ENCODE data around the gene PRAMEF5. TPM values are rescaled to one million over a fixed set of nuclear protein-coding genes. Genes with fewer than 3 reads are reported as not detected.
"Not testable (repeated sequence)": the region's sequence is repeated elsewhere in the genome, so short reads cannot be mapped to it uniquely, and the experiment has no call there.

The PRAMEF5 gene
- total RNA-seq = not detected

DNA sequence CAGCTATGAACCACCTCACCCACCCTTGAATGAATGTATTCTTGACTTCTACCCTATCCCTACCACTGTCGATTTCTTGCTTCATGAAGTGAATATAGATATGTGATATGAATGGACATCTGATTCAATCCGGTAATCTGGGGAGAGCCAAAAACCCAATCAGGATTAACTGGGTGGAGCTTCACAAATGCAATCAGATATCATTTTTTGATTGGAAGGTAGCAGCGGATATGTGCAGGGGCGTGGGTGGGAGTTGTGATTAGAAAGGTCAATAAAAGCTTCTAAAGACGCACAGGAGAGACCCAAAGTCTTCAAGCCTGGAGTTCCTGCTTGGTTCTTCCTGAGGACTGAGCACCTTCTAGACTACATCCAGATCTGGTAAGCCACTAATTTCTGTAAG is at the start of gene PRAMEF5:
Gene PRAMEF5, plus strand, starts transcription at position 301 of the 400 bp plus-strand sequence. CDS start 5,071 bp downstream, outside the sequence.
- ATAC-seq = not testable (repeated sequence)

DNA sequence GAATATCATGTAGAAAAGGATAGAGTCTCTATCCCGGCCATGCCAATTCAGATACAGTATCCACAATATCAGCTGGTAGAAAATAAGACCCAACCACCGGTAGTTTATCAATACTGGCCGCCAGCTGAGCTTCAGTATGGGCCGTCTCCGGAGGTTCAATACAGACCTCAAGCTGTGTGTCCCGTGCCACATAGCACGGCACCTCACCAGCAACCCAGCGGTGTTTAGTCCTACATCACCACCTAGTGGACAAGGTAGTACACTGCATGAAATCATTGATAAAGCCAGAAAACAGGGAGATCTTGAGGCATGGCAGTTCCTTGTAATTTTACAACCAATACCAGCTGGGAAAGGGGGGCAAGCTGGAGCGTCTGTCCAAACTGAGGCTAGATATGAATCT is 45.3 kb upstream of the PRAMEF5 start:
- not testable (repeated sequence) for ATAC-seq

DNA sequence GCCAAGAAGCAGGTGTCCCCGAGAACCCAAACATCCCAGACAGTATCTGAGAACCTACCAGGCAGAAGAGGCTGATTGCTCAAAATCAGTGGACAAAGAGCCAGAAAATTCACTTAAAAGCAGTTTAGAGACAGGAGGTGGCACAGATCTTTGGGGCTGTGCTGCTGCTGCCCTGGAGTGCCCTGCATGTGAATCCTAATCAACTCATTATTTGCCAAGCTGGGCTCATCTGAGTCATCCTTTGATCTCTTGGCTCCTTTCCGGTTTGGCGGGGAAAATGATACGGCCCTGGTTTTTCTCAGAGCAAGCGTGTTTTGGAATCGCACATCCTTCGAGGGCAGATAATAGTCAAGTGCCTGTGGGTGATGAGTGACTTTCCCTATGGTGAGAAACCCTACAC is 37.4 kb upstream of the PRAMEF5 start:
- not testable (repeated sequence) for ATAC-seq

DNA sequence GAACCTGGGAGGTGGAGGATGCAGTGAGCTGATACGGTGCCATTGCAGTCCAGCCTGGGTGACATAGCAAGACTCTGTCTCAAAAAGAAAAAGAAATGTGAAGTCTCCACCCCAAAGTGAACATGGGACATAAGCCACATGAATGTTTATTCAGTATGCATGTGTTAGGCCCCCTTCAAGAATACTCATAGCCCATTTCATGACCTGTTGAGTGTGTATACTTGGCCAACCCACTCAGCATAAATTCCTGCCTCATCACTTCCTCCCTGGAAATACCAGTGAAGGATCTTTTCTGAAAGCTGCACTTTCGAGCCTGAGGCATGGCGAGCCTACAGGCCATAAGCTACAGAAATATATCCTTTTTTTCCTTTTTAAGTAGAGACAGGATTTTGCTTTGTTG is 34.8 kb upstream of the PRAMEF5 start:
- not testable (repeated sequence) for ATAC-seq

DNA sequence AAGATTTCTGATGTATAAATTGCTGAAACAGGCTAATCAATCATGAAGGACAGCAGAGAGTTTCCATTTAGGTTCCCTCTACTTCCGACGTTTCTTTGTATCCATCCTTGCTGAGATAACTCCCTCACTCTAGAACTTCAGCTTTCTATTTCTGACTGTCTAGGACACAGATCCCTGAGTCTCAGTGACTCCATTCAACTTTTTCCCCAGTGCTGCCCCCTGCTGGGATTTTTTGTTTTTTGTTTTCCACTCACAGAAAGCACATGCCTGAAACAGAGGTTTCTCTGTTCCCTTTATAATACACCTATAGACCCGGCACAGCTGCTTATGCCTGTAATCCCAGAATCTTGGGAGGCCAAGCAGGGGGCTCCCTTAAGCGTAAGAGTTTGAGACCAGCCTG is 31.2 kb upstream of the PRAMEF5 start:
- ATAC-seq = not testable (repeated sequence)

DNA sequence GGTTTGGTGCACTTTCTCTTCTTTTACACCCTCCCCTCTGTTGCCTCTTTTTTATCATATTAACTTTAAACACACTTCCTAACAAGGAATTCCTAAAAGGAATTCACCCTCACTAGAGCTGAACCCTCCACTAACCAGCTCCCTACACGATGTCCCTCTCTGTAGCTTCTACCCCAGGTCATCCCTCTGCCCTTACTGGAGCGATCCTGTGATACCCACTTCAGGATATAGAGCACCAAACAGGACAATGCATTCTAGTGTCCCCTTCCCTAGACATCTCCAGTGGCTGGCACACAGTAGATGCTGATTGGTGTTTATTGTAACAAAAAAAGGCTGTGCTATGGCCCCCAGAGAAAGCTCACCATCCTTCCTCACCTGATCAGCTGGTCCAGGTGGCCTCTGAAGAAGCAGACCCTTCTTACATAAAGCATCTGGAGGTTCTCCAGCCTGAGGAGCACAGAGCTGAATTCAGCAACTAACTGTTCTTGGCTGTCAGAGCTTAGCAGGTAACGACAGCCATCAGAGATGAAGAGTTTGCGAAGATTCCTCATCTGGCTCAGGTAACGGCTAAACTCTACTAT is 29.4 kb upstream of the PRAMEF5 start:
- peak; percentile 22 for ATAC-seq

DNA sequence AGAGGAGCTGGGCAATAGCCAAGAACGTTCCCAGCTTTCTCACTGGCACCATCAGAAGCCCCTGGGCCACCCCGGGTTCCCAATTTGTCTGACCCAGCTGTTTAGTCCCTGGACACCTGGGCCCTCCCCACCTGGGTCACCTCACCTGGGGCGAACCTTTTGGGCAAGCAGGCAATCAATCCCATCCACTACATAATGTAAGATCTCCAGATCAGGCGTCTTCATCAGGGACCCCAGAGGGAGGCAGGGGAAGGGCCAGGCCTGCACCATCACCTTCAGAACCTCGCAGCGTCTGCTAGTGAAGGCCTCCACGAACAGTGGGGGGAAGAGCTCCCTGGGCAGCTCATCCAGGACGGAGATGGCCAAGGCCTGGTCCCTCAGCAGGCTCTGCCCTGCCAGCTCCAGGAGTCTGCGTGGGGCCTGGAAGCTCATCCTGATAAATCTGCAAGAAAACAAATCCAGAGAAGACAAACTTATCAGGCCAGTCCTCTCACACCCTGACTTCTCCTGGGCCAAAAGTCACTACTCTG is 28.3 kb upstream of the PRAMEF5 start, which contains the start of gene PRAMEF18:
Gene PRAMEF18, minus strand, starts transcription at position 480 of the 530 bp plus-strand sequence. Its CDS starts 48 bp downstream, at position 432.
- ATAC-seq = not testable (repeated sequence)

DNA sequence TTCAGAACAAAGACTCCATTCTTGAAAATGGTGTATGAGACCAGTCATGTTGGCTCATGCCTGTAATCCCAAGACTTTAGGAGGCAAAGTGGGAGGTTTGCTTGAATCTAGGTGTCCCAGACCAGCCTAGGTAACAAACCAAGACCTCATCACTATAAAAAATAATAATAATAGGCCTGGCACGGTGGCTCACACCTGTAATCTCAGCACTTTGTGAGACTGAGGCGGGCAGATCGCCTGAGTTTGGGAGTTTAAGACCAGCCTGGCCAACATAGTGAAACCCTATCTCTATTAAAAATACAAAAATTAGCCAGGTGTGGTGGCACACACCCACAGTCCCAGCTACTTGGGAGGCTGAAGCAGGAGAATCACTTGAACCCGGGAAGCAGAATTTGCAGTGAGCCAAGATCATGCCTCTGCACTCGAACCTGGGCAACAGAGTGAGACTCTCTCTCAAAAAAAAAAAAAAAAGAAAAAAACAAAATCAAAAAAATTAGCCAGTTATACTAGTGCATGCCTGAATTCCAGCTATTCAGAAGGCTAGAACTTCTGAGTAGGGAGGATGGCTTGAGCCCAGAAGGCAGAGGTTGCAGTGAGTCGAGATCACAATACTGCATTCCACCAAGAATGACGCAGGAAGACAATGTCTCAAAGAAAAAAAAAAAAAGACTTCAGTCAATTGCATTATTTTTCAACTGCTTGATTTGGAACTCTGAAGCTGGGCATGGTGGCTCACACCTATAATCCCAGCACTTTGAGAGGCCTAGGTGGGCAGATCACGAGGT is 26.5 kb upstream of the PRAMEF5 start:
- ATAC-seq = not testable (repeated sequence)

DNA sequence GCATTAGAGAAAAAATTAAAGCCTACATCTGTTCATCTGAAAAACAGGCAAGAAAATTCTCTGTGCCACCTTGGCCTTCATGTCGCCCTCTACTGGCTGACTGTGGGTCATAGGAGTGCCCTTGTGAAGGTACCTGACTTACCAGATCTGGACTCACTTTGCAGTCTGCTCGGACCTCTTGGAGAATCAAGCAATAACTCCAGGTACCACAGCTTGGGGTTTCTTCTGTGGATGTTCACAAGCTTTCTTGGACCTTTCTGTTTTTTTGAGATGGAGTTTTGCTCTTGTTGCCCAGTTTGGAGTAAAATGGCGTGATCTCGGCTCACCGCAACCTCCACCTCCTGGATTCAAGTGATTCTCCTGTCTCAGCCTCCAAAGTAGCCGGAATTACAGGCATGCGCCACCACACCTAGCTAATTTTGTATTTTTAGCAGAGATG is 25.6 kb upstream of the PRAMEF5 start:
- ATAC-seq = peak; percentile 40

DNA sequence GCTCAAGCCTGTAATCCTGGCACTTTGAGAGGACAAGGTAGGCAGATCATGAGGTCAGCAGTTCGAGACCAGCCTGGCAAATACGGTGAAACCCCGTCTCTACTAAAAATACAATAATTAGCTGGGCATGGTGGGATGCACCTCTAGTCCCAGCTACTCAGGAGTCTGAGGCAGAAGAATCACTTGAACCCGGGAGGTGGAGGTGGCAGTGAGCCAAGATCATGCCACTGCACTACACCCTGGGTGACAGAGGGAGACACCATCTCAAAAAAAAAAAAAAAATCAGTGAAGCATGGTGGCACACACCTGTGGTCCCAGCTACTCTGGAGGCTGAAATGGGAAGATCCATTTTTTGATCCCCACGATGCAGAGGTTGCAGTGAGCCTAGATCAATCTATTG is 23.9 kb upstream of the PRAMEF5 start:
- not testable (repeated sequence) for ATAC-seq

DNA sequence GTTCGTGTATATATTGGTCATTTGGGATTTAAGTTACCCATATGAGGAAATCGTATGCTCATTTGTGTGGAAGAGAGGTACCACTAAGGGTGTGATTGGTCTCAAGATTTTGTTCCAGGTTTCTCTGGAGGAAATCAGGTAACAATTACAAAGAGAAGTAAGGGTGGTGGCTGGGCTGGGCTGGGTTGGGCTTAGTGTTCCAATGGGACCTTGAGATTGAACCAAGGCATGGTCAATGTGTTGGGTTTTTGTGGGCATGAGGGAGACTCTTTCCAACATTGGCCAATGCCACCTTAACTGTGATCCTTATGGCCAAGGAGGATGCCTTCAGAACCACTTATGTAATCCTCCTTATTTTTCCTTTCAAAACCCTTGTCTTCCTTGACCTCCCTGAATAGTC is 23.4 kb upstream of the PRAMEF5 start:
- not testable (repeated sequence) for ATAC-seq

DNA sequence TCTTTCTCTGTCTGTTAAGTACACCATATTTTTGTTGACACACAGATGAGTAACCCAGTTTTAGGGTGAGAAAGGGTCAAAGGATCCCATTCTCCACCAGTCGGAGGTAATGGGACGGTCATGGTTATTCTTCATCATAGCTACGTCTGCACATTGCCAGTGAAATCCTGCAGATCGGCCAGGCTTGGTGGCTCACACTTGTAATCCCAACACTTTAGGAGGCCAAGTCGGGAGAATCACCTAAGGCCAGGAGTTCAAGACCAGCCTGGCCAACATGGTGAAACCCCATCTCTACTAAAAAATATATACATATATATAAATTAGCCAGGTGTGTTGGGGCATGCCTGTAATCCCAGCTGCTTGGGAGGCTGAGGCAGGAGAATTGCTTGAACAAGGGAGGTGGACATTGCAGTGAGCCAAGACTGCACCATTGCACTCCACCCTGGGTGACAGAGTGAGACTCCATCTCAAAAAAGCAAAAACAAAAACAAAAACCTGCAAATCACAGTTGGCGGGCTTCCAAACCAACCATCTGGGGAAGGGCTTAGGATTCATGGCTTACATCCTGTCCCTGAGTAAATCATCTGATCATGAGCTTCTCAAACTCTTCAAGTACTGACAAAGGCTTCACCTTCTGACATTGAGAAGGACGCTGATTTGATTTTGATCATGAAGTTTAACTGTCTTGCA is 22.8 kb upstream of the PRAMEF5 start:
- ATAC-seq = not testable (repeated sequence)

DNA sequence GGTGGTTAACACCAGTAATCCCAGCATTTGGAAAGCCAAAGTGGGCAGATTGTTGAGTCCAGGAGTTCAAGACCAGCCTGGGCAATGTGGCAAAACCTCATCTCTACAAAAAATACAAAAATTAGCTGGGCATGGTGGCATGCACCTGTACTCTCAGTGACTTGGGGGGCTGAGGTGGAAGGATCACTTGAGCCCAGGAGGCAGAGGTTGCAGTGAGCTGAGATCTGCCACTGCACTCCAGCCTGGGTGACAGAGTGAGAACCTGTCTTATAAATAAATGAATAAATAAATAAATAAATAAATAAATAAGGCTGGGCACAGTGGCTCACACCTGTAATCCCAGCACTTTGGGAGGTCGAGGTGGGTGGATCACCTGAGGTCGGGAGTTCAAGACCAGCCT is 21.9 kb upstream of the PRAMEF5 start:
- not testable (repeated sequence) for ATAC-seq

DNA sequence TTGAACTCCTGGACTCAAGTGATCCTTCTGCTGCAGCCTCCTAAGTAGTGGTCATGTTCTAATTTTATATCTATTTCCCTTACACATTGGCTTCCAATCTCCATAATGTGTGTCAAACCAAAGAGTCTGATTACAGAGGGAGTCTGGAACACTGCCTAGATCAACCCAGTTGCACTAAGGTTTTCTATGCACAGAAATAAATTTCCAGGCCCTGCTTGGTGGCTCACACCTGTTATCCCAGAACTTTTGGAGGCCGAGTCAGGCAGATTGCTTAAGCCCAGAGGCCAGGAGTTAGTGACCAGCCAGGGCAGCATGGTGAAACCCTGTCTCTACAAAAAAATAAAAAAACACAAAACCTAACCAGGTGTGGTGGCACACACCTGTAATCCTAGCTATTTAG is 19.9 kb upstream of the PRAMEF5 start:
- ATAC-seq = not testable (repeated sequence)

DNA sequence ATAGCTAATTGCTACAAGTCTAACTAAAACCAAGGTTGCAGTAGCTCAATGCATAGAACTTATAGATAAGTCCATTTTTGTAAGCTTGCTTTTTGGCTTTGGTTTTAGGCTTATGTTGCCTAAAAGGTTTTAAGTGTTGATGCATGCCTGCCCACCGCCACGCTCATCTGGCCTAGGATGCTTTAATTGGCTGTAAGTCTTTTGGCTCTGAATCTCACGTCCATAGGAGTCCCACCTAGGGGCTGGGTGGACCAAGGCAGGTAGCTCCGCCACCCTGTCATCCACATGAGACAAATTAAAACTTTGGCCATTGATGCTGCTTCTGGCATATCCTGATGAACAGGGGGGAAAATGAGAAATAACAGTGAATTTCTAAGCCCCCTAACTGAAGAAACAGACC is 16.4 kb upstream of the PRAMEF5 start:
- not testable (repeated sequence) for ATAC-seq

DNA sequence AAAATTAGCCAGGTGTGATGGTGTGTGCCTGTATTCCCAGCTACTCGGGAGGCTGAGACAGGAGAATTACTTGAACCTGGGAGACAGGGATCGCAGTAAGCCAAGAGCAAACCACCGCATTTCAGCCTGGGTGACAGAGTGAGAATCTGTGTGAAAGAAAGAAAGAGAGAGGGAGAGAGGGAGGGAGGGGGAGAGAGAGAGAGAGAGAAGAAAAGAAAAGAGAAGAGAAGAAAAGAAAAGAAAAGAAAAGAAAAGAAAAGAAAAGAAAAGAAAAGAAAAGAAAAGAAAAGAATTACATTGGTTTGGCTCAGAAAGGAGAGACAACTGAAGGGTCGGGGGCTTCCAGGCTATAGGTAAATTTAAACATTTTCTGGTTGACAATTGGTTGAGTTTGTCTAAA is 14.4 kb upstream of the PRAMEF5 start:
- not testable (repeated sequence) for ATAC-seq

DNA sequence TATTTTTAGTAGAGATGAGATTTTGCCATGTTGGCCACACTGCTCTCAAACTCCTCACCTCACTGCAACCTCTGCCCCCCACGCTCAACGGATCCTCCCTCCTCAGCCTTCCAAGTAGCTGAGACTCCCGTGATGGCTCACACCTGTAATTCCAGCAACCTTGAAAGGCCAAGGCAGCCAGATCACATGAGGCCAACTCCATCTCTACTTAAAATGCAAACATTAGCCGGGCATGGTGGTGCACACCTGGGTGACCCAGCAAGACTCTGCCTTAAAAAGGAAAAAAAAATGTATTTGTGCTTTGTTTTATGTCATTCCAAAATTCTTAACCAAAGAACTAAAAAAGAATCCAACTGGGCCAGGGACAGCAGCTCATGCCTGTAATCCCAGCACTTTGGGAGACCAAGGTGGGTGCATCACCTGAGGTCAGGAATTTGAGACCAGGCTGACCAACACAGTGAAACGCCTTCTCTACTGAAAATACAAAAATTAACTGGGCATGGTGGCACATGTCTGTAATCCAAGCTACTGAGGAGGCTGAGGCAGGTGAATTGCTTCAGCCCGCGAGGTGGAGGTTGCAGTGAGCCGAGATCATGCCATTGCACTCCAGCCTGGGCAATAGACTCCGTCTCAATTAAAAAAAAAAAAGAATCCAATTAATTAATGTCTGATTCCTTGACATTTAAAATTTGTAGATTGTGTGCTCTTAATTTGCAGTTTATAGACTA is 10.3 kb upstream of the PRAMEF5 start:
- ATAC-seq = not testable (repeated sequence)

DNA sequence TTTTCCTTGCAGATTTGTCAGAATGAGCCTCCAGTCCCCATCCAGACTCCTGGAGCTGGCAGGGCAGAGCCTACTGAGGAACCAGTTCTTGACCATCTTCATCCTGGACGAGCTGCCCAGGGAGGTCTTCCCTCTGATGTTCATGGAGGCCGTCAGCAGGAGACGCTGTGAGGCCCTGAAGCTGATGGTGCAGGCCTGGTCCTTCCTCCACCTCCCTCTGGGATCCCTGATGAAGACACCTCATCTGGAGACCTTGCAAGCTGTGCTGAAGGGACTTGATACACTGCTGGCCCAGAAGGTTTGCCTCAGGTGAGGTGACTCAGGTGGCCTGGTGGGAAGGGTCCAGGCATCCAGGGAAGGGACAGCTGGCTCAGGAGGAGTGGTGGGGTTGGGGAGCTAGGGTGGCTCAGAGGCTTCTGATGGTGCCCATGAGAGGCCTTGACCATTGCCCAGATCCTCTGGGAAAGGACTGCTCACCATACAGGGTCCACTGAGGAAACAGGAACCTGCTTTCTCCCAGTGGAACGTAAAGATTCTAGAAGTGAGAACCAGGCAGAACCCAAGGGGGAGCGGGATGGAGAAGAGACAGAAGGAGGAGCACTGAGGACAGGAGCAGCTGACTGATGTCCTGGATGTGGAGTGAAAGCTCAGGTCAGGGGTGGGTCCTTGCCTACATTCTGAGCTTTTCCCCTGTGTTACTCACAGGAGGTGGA is 8.0 kb upstream of the PRAMEF5 start:
- not testable (repeated sequence) for ATAC-seq

DNA sequence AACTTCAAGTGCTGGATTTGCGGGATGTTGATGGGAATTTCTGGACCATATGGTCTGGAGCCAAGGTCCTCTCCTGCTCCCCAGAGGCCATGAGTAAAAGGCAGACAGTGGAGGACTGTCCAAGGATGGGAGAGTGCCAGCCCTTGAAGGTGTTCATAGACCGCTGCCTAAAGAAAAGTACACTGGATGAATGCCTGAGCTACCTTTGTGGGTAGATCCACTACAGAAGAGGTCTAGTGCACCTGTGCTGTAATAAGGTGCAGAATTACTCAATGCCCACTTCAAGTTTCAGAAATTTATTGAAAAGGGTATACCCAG is 7.5 kb upstream of the PRAMEF5 start:
- not testable (repeated sequence) for ATAC-seq

DNA sequence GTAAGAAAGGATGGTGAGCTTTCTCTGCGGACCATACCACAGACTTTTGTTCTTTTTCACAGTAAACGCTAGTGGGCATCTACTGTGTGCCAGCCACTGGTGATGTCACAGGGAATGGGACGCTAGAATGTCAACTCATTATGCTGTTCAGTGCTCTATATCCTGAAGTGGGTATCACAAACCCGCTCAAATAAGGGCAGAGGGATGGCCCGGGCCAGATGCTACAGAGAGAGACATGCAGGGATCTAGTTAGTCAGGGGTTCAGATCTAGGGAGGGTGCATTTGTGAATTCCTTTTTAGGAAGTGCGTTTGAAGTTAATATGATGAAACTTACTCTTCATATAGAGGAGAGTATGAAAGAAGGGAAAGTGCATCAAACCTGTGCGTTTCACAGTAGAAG is 6.9 kb upstream of the PRAMEF5 start:
- not testable (repeated sequence) for ATAC-seq

DNA sequence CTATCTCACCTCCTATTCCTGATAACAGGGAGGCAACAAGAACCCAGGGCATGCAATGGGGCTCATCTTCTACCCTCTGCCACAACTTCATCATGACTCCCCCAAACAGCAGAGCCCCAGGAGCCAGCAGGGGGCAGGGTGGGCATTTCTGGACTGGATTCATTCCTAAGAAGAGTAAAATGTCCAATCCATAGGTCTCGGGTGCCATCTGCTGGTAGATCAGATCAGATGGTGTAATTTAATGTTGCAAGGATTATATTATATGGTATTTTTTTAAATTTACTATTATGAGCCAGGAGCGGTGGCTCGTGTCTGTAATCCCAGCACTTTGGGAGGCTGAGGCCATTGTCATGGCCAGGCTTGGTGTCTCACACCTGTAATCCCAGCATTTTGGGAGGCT is 11.1 kb downstream of the PRAMEF5 start:
- ATAC-seq = not testable (repeated sequence)

DNA sequence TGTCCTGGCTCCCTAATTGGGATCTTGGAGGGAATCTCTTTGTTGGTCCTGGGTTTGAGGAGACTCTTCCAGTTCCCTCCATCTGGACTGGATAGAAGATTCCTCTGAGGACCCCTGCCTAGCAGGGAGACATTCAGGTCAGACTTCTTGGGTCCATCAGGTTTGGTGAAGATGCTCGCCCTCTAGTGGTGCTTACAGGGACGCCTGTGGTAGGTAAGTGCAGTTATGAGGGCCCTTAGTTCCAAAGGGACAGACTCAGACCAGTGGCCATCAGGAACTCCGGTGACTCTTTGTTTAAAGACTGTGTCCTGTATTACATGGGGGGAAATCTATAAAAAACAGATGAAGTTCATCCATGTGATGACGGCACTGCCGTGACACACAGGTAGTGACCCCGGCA is 23.0 kb downstream of the PRAMEF5 start:
- not testable (repeated sequence) for ATAC-seq

Measured in esophagus mucosa (tissue), 1 donor.